Epithelial cell of esophagus (primary cell): ENCODE data around the gene PLCL2.

Source experiments
- DNase-seq: peaks from one replicate; pipeline ENCODE4 v3.0.0; 2010; ENCODE audit warnings: low read depth
- H3K4me3 ChIP-seq: 2 replicates; pipeline ENCODE4 v1.5.1; 2011; ENCODE audit warnings: mild to moderate bottlenecking, low read length, control low read depth
- TF ChIP-seq, protein P1 (sequence below): IDR thresholded peaks from 2 replicates; pipeline ENCODE4 v1.5.1; 2011; ENCODE audit warnings: low read depth, mild to moderate bottlenecking, low read length, control low read depth, inconsistent platforms; ENCODE audit not compliant: insufficient read depth; ENCODE audit errors: missing control alignments

PLCL2 gene

DNA sequence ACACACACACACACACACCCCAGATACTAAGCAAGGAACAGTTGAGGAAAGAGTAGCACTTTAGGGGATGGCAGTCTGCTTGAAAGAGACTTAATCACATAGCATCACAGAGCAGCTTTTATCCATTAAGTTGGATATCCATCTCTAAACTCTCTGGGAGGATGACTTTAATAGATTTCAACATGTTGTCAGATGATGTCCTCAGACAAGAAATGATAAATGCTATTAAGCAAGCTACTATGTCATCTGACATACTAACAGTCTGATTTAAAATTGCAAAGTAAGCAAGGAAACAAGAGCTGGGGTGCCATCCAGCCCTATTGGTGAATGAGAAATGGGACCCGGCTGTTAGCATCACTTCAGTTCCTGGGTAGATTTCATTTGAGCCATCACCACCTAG lies 136.9 kb downstream of the PLCL2 start:
- TF ChIP-seq, protein P1, sequence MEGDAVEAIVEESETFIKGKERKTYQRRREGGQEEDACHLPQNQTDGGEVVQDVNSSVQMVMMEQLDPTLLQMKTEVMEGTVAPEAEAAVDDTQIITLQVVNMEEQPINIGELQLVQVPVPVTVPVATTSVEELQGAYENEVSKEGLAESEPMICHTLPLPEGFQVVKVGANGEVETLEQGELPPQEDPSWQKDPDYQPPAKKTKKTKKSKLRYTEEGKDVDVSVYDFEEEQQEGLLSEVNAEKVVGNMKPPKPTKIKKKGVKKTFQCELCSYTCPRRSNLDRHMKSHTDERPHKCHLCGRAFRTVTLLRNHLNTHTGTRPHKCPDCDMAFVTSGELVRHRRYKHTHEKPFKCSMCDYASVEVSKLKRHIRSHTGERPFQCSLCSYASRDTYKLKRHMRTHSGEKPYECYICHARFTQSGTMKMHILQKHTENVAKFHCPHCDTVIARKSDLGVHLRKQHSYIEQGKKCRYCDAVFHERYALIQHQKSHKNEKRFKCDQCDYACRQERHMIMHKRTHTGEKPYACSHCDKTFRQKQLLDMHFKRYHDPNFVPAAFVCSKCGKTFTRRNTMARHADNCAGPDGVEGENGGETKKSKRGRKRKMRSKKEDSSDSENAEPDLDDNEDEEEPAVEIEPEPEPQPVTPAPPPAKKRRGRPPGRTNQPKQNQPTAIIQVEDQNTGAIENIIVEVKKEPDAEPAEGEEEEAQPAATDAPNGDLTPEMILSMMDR: no peak
- no peak for DNase-seq

DNA sequence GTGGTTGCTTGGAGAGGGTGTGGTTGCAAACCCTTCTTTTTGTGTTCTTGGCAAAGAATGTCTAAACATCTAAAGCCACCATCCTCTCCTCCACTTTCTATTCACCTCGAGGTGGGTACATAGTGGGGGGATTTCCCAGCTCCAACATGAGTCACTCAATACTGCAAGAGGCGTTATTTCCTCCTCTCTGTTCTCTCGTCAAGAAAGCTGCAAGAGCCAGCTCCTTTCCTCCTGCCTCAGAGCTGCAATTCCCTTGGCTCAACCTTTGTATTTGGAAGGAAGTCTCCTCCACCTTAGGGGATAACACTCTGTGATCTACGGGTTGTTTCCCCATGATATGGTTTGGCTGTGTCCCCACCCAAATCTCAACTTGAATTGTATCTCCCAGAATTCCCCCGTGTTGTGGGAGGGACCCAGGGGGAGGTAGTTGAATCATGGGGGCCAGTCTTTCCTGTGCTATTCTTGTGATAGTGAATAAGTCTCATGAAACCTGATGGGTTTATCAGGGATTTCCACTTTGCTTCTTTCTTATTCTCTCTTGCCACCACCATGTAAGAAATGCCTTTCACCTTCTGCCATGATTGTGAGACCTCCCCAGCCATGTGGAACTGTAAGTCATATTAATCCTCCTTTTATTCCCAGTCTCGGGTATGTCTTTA lies 138.4 kb downstream of the PLCL2 start:
- peak; percentile 41 for DNase-seq
- no peak overlapping the region for H3K4me3 ChIP-seq
- TF ChIP-seq, protein P1: no peak

More for the DNA sequence above, 136.9 kb downstream of the PLCL2 start:
- no peak overlapping the region for H3K4me3 ChIP-seq

DNA sequence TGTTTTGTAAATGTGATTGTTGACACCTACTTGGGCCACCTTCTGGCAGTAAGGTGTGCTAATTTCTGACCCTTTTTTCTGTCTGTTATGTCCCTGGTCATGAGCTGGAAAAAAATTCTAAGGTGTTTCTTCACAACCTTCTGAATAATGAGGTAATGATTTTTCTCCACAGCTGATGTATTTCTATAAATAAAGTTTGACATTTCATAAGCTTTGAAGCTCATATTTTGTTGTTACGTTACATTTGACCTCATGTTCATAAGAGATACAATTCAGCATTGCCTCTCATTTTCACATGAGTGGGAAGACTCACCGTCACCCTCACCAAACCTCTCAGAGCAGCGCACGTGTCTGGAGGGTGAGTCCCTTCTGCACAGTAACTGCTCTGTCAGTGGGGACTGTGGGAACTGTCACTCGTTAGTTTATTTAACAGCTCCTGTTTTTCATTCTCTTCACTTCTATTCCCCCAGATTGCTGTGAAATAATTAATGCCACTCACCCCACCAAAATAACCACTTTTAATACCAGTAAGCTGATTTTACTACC lies 140.9 kb downstream of the PLCL2 start:
- DNase-seq: no peak
- TF ChIP-seq, protein P1: no peak
- H3K4me3 ChIP-seq: no peak overlapping the region

DNA sequence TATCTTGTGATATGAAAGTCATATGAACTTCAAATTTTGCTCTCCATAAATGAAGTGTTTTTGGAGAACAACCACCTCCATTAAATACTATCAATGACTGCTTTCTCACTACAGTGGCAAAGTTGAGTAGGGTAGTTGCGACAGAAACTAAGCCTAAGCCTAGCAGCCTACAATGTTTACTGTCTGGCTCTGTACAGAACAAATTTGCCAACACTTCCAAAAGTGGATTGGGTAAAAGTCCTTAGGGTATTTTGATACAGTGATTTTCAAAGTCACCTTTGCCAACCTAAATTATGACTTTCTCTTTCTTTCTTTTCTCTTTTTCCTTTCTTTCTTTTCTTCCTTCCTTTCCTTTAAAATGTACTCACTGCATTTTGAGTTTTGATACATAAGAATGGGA lies 142.6 kb downstream of the PLCL2 start:
- no peak overlapping the region for H3K4me3 ChIP-seq
- TF ChIP-seq, protein P1: no peak
- DNase-seq: no peak

DNA sequence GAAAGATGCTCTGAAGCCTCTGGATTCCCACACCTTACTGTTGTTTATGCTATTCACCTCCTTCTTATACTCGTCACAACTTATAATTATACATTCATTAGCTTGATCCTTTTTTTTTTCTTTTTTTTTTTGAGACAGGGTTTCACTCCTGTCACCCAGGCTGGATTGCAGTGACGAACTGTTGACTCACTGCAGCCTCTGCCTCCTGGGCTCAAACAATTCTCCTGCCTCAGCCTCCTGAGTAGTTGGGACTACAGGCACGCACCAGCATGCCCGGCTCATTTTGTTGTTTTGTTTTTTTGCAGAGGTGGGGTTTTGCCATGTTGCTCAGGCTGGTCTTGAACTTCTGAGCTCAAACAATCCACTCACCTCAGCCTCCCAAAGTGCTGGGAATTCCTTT lies 143.6 kb downstream of the PLCL2 start:
- TF ChIP-seq, protein P1: no peak
- DNase-seq: peak; percentile 59
- no peak overlapping the region for H3K4me3 ChIP-seq

DNA sequence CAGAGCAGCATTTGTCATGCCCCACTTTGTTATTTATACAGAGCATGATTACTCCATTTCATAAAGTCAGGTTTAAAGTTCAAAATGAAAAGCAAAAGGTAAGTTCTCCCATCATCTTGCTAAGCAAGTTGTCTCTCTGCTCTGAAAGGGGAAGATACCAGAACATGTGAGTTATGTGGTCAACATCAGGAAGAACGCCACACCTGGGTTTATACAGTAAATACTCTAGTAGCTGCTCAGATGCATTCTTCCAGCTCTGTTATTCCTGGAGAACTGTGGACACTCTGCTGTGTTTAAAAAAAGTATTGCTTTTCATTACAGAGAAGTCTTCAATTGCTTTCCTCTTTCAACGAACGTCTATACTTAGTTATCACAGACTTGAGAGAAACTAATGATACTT lies 145.7 kb downstream of the PLCL2 start:
- TF ChIP-seq, protein P1: no peak
- no peak overlapping the region for H3K4me3 ChIP-seq
- DNase-seq: peak; percentile 56
